Osteocyte (in vitro differentiated cells): ENCODE data around the gene EPHA5. TPM values are rescaled to one million over a fixed set of nuclear protein-coding genes. Genes with fewer than 3 reads are reported as not detected.

Experiments used
- DNase-seq: peaks from one replicate; pipeline ENCODE4 v3.0.0; 2021; ENCODE audit warnings: mixed read lengths; ENCODE audit not compliant: unreplicated experiment; ENCODE audit errors: extremely low spot score
- H3K27ac Mint-ChIP-seq: one replicate; pipeline ENCODE4 v1.8.0; 2021; ENCODE audit warnings: mild to moderate bottlenecking, mixed read lengths; ENCODE audit not compliant: unreplicated experiment
- H3K27me3 Mint-ChIP-seq: one replicate; pipeline ENCODE4 v1.8.0; 2021; ENCODE audit warnings: mixed read lengths; ENCODE audit not compliant: unreplicated experiment
- H3K36me3 Mint-ChIP-seq: one replicate; pipeline ENCODE4 v1.8.0; 2021; ENCODE audit warnings: mixed read lengths; ENCODE audit not compliant: unreplicated experiment
- H3K4me1 Mint-ChIP-seq: one replicate; pipeline ENCODE4 v1.8.0; 2021; ENCODE audit warnings: mixed read lengths; ENCODE audit not compliant: unreplicated experiment
- H3K4me3 Mint-ChIP-seq: one replicate; pipeline ENCODE4 v1.8.0; 2021; ENCODE audit warnings: mild to moderate bottlenecking, moderate library complexity, mixed read lengths; ENCODE audit not compliant: unreplicated experiment
- H3K9me3 Mint-ChIP-seq: one replicate; pipeline ENCODE4 v1.8.0; 2021; ENCODE audit warnings: mixed read lengths; ENCODE audit not compliant: unreplicated experiment
- CTCF ChIP-seq: fragments of 200-600 bp; sonication (generic); IDR thresholded peaks from 2 replicates; pipeline ENCODE4 v1.5.0; 2021; ENCODE audit warnings: antibody characterized with exemption, mild to moderate bottlenecking, moderate library complexity
- total RNA-seq: library from RNA; stranded (reverse); gene quantifications from 2 replicates; pipeline ENCODE4 v1.2.1, GENCODE V29; 2021

EPHA5 gene
- total RNA-seq, 1 donor from 2014 or later = 137 TPM

- Mint-ChIP-seq H3K27me3 (no peaks in the 10 kb centered on the region), H3K4me1 (peaks cover 52% of the 10 kb centered on the region), H3K9me3 (peaks cover 4% of the 10 kb centered on the region), H3K36me3 (peaks cover 25% of the 10 kb centered on the region), H3K27ac (peak overlapping the region; percentile 85), H3K4me3 (no peak overlapping the region)
- no peak for DNase-seq
- no peak for TF ChIP-seq CTCF
Observed at GRCh38 chr4:65498606-65499005, 171.7 kb downstream of the EPHA5 start.

GRCh38 chr4:65495439-65495838 is 174.8 kb downstream of the EPHA5 start:
- no peak for DNase-seq
- Mint-ChIP-seq H3K4me1 (peaks cover 33% of the 10 kb centered on the region), H3K36me3 (peaks cover 35% of the 10 kb centered on the region), H3K4me3 (no peak overlapping the region), H3K27ac (no peak overlapping the region), H3K9me3 (no peaks in the 10 kb centered on the region), H3K27me3 (no peaks in the 10 kb centered on the region)
- no peak for TF ChIP-seq CTCF

GRCh38 chr4:65482410-65482809 is 187.9 kb downstream of the EPHA5 start:
- H3K27ac Mint-ChIP-seq = no peak overlapping the region
- H3K4me1 Mint-ChIP-seq = peaks cover 11% of the 10 kb centered on the region
- peaks cover 48% of the 10 kb centered on the region for H3K36me3 Mint-ChIP-seq
- no peaks in the 10 kb centered on the region for H3K9me3 Mint-ChIP-seq
- H3K27me3 Mint-ChIP-seq = no peaks in the 10 kb centered on the region
- no peak overlapping the region for H3K4me3 Mint-ChIP-seq
- no peak for DNase-seq
- no peak for TF ChIP-seq CTCF

- TF ChIP-seq CTCF = no peak
- no peaks in the 10 kb centered on the region for H3K9me3 Mint-ChIP-seq
- H3K36me3 Mint-ChIP-seq = peaks cover 25% of the 10 kb centered on the region
- no peak overlapping the region for H3K27ac Mint-ChIP-seq
- no peaks in the 10 kb centered on the region for H3K27me3 Mint-ChIP-seq
- no peak for DNase-seq
- peaks cover 5% of the 10 kb centered on the region for H3K4me1 Mint-ChIP-seq
- H3K4me3 Mint-ChIP-seq = no peak overlapping the region
Observed at GRCh38 chr4:65472531-65472930, 197.8 kb downstream of the EPHA5 start.

GRCh38 chr4:65467068-65467680 is 203.1 kb downstream of the EPHA5 start:
- H3K9me3 Mint-ChIP-seq = peaks cover 7% of the 10 kb centered on the region
- peaks cover 31% of the 10 kb centered on the region for H3K36me3 Mint-ChIP-seq
- no peak for DNase-seq
- H3K4me3 Mint-ChIP-seq = no peak overlapping the region
- no peaks in the 10 kb centered on the region for H3K27me3 Mint-ChIP-seq
- peaks cover 6% of the 10 kb centered on the region for H3K4me1 Mint-ChIP-seq
- H3K27ac Mint-ChIP-seq = no peak overlapping the region
- TF ChIP-seq CTCF = no peak
